ENCODE measurements around the gene PLK5. TPM values are rescaled to one million over a fixed set of nuclear protein-coding genes. Genes with fewer than 3 reads are reported as not detected.

PLK5 gene
- total RNA-seq, 1 experiment from 2014 or later: 0.57 TPM

GRCh38 chr19:1533510-1534150 lies 9.8 kb downstream of the PLK5 start:
- Mint-ChIP-seq H3K4me1 (no peaks in the 10 kb centered on the region), H3K27ac (no peak overlapping the region), H3K4me3 (no peak overlapping the region), H3K9me3 (no peaks in the 10 kb centered on the region), H3K27me3 (ENCODE audit: low read depth) (peaks cover 30% of the 10 kb centered on the region), H3K36me3 (ENCODE audit: insufficient read depth in 1 of 3, low read depth in 3 of 3) (no peaks in the 10 kb centered on the region)
- Histone ChIP-seq H3K4me2 (ENCODE audit: insufficient read depth, insufficient read length, low read length) (no peak overlapping the region), H3K79me1 (ENCODE audit: insufficient read depth, low read depth, low read length, poor library complexity, severe bottlenecking) (no peaks in the 10 kb centered on the region), H2BK20ac (ENCODE audit: low read depth, low read length, poor library complexity, severe bottlenecking) (no peak overlapping the region), H3K27me3 (ENCODE audit: insufficient read depth, low read length) (no peaks in the 10 kb centered on the region), H3K56ac (ENCODE audit: insufficient read length, low read depth, low read length) (no peak overlapping the region), H3K27ac (ENCODE audit: insufficient read length, low read depth, low read length) (no peak overlapping the region), H3K4me1 (ENCODE audit: insufficient read depth, low read length) (no peaks in the 10 kb centered on the region), H2BK15ac (ENCODE audit: low read depth, low read length) (no peak overlapping the region), H3K9ac (ENCODE audit: extremely low read depth, insufficient read length, low read length) (no peak overlapping the region), H3K14ac (ENCODE audit: insufficient read depth, low read length) (no peak overlapping the region), H4K20me1 (ENCODE audit: control insufficient read depth, insufficient read depth, insufficient read length) (no peaks in the 10 kb centered on the region), H3K79me2 (ENCODE audit: insufficient read depth, low read length) (no peaks in the 10 kb centered on the region), H2AFZ (ENCODE audit: low read length) (no peak overlapping the region), H4K91ac (ENCODE audit: insufficient read length, low read depth, low read length) (no peak overlapping the region), H3K4ac (ENCODE audit: low read depth, low read length) (no peak overlapping the region), H2BK120ac (ENCODE audit: low read depth, low read length, poor library complexity, severe bottlenecking) (no peak overlapping the region), H2BK12ac (ENCODE audit: insufficient read length, low read depth, low read length) (no peak overlapping the region), H4K8ac (replicated peaks; ENCODE audit: insufficient read length, low read depth, low read length) (no peak overlapping the region), H3K9me3 (ENCODE audit: control insufficient read depth, low read depth, low read length) (no peaks in the 10 kb centered on the region), H3K23me2 (ENCODE audit: insufficient read length, low read depth, low read length, poor library complexity, severe bottlenecking) (no peaks in the 10 kb centered on the region), H3K23ac (ENCODE audit: insufficient read length, low read depth, low read length) (no peak overlapping the region), H3K18ac (ENCODE audit: insufficient read length, low read depth, low read length) (no peak overlapping the region), H2BK5ac (ENCODE audit: insufficient read length, low read length) (no peak overlapping the region), H3T11ph (ENCODE audit: low read length) (no peak overlapping the region), H2AK5ac (ENCODE audit: insufficient read length, low read length) (no peak overlapping the region), H4K5ac (ENCODE audit: insufficient read length, low read depth, low read length) (no peak overlapping the region)
- TF ChIP-seq CTCF (conservative IDR thresholded peaks at IDR 0.05): no peak
- no peak for DNase-seq
- WGBS (ENCODE audit: extremely low coverage, insufficient read length, low lambda C conversion rate): no CpG with 5 or more reads among the region's 23 CpGs
